H1 (cell line): ENCODE data around the gene VPS13D. TPM values are rescaled to one million over a fixed set of nuclear protein-coding genes. Genes with fewer than 3 reads are reported as not detected.

Source experiments
- CHD7 ChIP-seq: fragments of 300-600 bp; sonication (generic); IDR thresholded peaks from 2 replicates; pipeline ENCODE4 v1.7.1; 2012; ENCODE audit warnings: low read length, moderate library complexity, mild to moderate bottlenecking, inconsistent platforms; ENCODE audit not compliant: insufficient replicate concordance
- EGR1 ChIP-seq: IDR thresholded peaks from 2 replicates; pipeline ENCODE4 v1.6.1; 2011; ENCODE audit warnings: low read depth, low read length, borderline replicate concordance
- HDAC6 ChIP-seq: IDR thresholded peaks from one replicate; pipeline ENCODE4 v1.7.1; 2012; ENCODE audit warnings: low read depth, mild to moderate bottlenecking, inconsistent platforms, low read length, moderate library complexity
- NANOG ChIP-seq: IDR thresholded peaks from 2 replicates; pipeline ENCODE4 v1.6.1; 2011; ENCODE audit warnings: low read length, low read depth, mild to moderate bottlenecking, inconsistent platforms; ENCODE audit not compliant: insufficient read depth, poor library complexity, severe bottlenecking
- RAD21 ChIP-seq, 2 experiments: IDR thresholded peaks in 1 of 2; conservative IDR thresholded peaks in 1 of 2; 2 replicates each; pipeline ENCODE4 v1.6.1; 2011; ENCODE audit warnings: low read depth in 2 of 2, low read length in 2 of 2, improper control_type of control experiment in 1 of 2, inconsistent platforms in 1 of 2, mild to moderate bottlenecking in 1 of 2, moderate library complexity in 1 of 2
- RXRA ChIP-seq: IDR thresholded peaks from 2 replicates; pipeline ENCODE4 v1.6.1; 2011; ENCODE audit warnings: low read depth, mild to moderate bottlenecking, low read length, moderate library complexity; ENCODE audit not compliant: insufficient read depth
- SIX5 ChIP-seq: IDR thresholded peaks from 2 replicates; pipeline ENCODE4 v1.6.1; 2011; ENCODE audit warnings: mild to moderate bottlenecking, low read depth, low read length
- SP2 ChIP-seq: IDR thresholded peaks from 2 replicates; pipeline ENCODE4 v1.6.1; 2012; ENCODE audit warnings: mild to moderate bottlenecking, low read length, inconsistent platforms
- TBP ChIP-seq: IDR thresholded peaks from 2 replicates; pipeline ENCODE4 v1.6.1; 2011; ENCODE audit warnings: low read depth, low read length, improper control_type of control experiment
- polyA plus RNA-seq, 7 experiments: library from polyadenylated mRNA; depleted of rRNA in 3 of 7; stranded (reverse) in 5 of 7; unstranded in 2 of 7; fragments of >200 nt in 5 of 7; fragments of 200-250 nt in 2 of 7; gene quantifications; 1 replicate in 5 of 7; 2 replicates in 1 of 7; 4 replicates in 1 of 7; pipeline versions ENCODE4 v1.2.1 to v1.2.3, GENCODE V29; 2011 to 2013; ENCODE audit warnings: missing spikeins in 2 of 7, mixed read lengths in 2 of 7
- total RNA-seq: library from RNA; stranded (reverse); fragmentation: NEBNext Ultra II Directional; extraction: Animal tissue kit (Norgen Biotek cat#: 25700); gene quantifications from 2 replicates; pipeline ENCODE4 v1.2.1, GENCODE V29; 2021
- TF ChIP-seq, protein P1 (sequence below): IDR thresholded peaks from 2 replicates; pipeline ENCODE4 v1.6.1; 2012; ENCODE audit warnings: low read length, inconsistent platforms

Gene VPS13D
- total and polyA plus RNA-seq, 2 of the 8 experiments (the other 6 are each of a cell fraction or from before 2014, with no cell fraction given) = 10.9 to 31.2 TPM

- TF ChIP-seq CHD7 = no peak
- no peak for TF ChIP-seq NANOG
- TF ChIP-seq SIX5 = no peak
- no peak for TF ChIP-seq RAD21 (IDR thresholded peaks at IDR 0.05 in 1 of 2, conservative IDR thresholded peaks at IDR 0.05 in 1 of 2; ENCODE audit: low read depth in 2 of 2, low read length in 2 of 2)
- no peak for TF ChIP-seq SP2
- no peak for TF ChIP-seq HDAC6
- TF ChIP-seq EGR1 = no peak
- TF ChIP-seq, protein P1, sequence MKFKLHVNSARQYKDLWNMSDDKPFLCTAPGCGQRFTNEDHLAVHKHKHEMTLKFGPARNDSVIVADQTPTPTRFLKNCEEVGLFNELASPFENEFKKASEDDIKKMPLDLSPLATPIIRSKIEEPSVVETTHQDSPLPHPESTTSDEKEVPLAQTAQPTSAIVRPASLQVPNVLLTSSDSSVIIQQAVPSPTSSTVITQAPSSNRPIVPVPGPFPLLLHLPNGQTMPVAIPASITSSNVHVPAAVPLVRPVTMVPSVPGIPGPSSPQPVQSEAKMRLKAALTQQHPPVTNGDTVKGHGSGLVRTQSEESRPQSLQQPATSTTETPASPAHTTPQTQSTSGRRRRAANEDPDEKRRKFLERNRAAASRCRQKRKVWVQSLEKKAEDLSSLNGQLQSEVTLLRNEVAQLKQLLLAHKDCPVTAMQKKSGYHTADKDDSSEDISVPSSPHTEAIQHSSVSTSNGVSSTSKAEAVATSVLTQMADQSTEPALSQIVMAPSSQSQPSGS = no peak
- TF ChIP-seq TBP = no peak
- TF ChIP-seq RXRA = no peak
Observed at GRCh38 chr1:12386130-12386529, 156.3 kb downstream of the VPS13D start (continued).
